HCT116 (cell line): ENCODE results near the gene FRMPD4. TPM values are rescaled to one million over a fixed set of nuclear protein-coding genes. Genes with fewer than 3 reads are reported as not detected.

Experiments used
- ATAC-seq: fragments of 200-7000 bp; cut with Tn5 transposase; 2 replicates; pipeline ENCODE4 v1.9.1; 2020; ENCODE audit warnings: mild to moderate bottlenecking, moderate library complexity
- BruUV-seq: library from RNA; stranded (reverse); fragments of 400-500 nt; replicated peaks from 2 replicates; lab custom pipeline; 2021; lab: Mats Ljungman, UMichigan
- CTCF ChIA-PET: fragments of 300-600 bp; sonication (Branson Sonifier 250); formaldehyde crosslinking; loops from one replicate; lab custom pipeline; 2021; ENCODE audit warnings: antibody characterized with exemption; lab: Charles Lee
- POLR2A ChIA-PET: fragments of 300-600, 350-600 bp; sonication (Branson Sonifier 250); formaldehyde crosslinking; loops from one replicate; lab custom pipeline; 2021; ENCODE audit warnings: antibody characterized with exemption; lab: Charles Lee
- RAD21 ChIA-PET, 2 experiments: fragments of 300-600 bp; sonication (Branson Sonifier 250); formaldehyde crosslinking; loops; one replicate each; lab custom pipeline; 2023; ENCODE audit warnings: low total read pairs in 2 of 2; ENCODE audit not compliant: uncharacterized antibody in 2 of 2, unreplicated experiment in 2 of 2, low non-redundant PET in 1 of 2; lab: Charles Lee
- DNase-seq: peaks from one replicate; pipeline ENCODE4 v3.0.0-alpha.2; 2010; ENCODE audit warnings: low read depth, low spot score
- H2AFZ ChIP-seq: fragments of 200-600 bp; shearing (Covaris generic), sonication (generic); 2 replicates; pipeline ENCODE4 v1.6.1; 2017; ENCODE audit warnings: low read depth, mixed run types, mixed read lengths, antibody characterized with exemption, low read length; ENCODE audit not compliant: poor library complexity, severe bottlenecking
- H3K27ac ChIP-seq: 2 replicates; pipeline ENCODE4 v1.5.1; 2012; ENCODE audit warnings: low read depth, low read length
- H3K27me3 ChIP-seq: fragments of 200-600 bp; sonication (generic); 2 replicates; pipeline ENCODE4 v1.6.1; 2016; ENCODE audit warnings: mixed run types, low read length, mixed read lengths; ENCODE audit not compliant: insufficient read depth
- H3K36me3 ChIP-seq, 2 experiments: fragments of 200-500 bp in 1 of 2; fragments of 200-600 bp in 1 of 2; sonication (Bioruptor generic) in 1 of 2; sonication (generic) in 1 of 2; 2 replicates each; pipeline versions ENCODE4 v1.5.1 to v1.6.1; 2014 to 2016; ENCODE audit warnings: low read length in 2 of 2, inconsistent platforms in 1 of 2, mixed read lengths in 1 of 2, mixed run types in 1 of 2; ENCODE audit not compliant: insufficient read depth in 2 of 2, control insufficient read depth in 1 of 2
- H3K4me1 ChIP-seq, 2 experiments: fragments of 200-600 bp in 1 of 2; sonication (generic) in 1 of 2; 2 replicates each; pipeline versions ENCODE4 v1.5.1 to v1.6.1; 2012 to 2017; ENCODE audit warnings: low read length in 2 of 2, inconsistent platforms in 1 of 2, mild to moderate bottlenecking in 1 of 2, mixed read lengths in 1 of 2, mixed run types in 1 of 2, moderate library complexity in 1 of 2; ENCODE audit not compliant: insufficient read depth in 2 of 2, control insufficient read depth in 1 of 2
- H3K4me2 ChIP-seq: fragments of 200-600 bp; sonication (generic); 2 replicates; pipeline ENCODE4 v1.6.1; 2017; ENCODE audit warnings: mixed run types, low read length, mixed read lengths
- H3K4me3 ChIP-seq, 2 experiments: fragments of 200-600 bp in 1 of 2; sonication (generic) in 1 of 2; replicated peaks in 1 of 2; 2 replicates each; pipeline ENCODE4 v1.5.1; 2011 to 2016; ENCODE audit warnings: low read length in 2 of 2, control low read depth in 1 of 2, low read depth in 1 of 2, mild to moderate bottlenecking in 1 of 2, mixed read lengths in 1 of 2, mixed run types in 1 of 2
- H3K79me2 ChIP-seq: fragments of 200-600 bp; sonication (generic); 2 replicates; pipeline ENCODE4 v1.6.1; 2017; ENCODE audit warnings: mild to moderate bottlenecking, mixed run types, low read length, moderate library complexity, mixed read lengths; ENCODE audit not compliant: insufficient read depth
- H3K9ac ChIP-seq: fragments of 200-600 bp; sonication (generic); 2 replicates; pipeline ENCODE4 v1.6.1; 2016; ENCODE audit warnings: low read length, mixed read lengths
- H3K9me2 ChIP-seq: fragments of 200-600 bp; sonication (generic), shearing (Covaris generic); 2 replicates; pipeline ENCODE4 v1.6.1; 2017; ENCODE audit warnings: mixed run types, mild to moderate bottlenecking, moderate library complexity; ENCODE audit not compliant: insufficient read depth
- H3K9me3 ChIP-seq, 2 experiments: fragments of 200-500 bp in 1 of 2; fragments of 200-600 bp in 1 of 2; sonication (Bioruptor generic) in 1 of 2; sonication (generic) in 1 of 2; 2 replicates each; pipeline ENCODE4 v1.6.1; 2014 to 2017; ENCODE audit warnings: low read length in 2 of 2, mixed read lengths in 2 of 2, inconsistent platforms in 1 of 2, low read depth in 1 of 2, mild to moderate bottlenecking in 1 of 2, mixed run types in 1 of 2, moderate library complexity in 1 of 2; ENCODE audit not compliant: control insufficient read depth in 1 of 2, insufficient read depth in 1 of 2
- H4K20me1 ChIP-seq: fragments of 200-600 bp; sonication (generic), shearing (Covaris generic); 2 replicates; pipeline ENCODE4 v1.6.1; 2017; ENCODE audit warnings: mixed run types, mild to moderate bottlenecking, moderate library complexity; ENCODE audit not compliant: insufficient read depth
- CEBPB ChIP-seq: IDR thresholded peaks from 2 replicates; pipeline ENCODE4 v1.6.1; 2012; ENCODE audit warnings: low read depth
- EGR1 ChIP-seq: IDR thresholded peaks from 2 replicates; pipeline ENCODE4 v1.6.1; 2012; ENCODE audit warnings: low read depth
- ELF1 ChIP-seq: IDR thresholded peaks from 2 replicates; pipeline ENCODE4 v1.6.1; 2012; ENCODE audit warnings: low read depth, borderline replicate concordance
- FOSL1 ChIP-seq: IDR thresholded peaks from 2 replicates; pipeline ENCODE4 v1.6.1; 2012; ENCODE audit warnings: low read depth
- JUND ChIP-seq: IDR thresholded peaks from 2 replicates; pipeline ENCODE4 v1.6.1; 2012
- POLR2A ChIP-seq: IDR thresholded peaks from 2 replicates; pipeline ENCODE4 v1.7.0; 2011; ENCODE audit warnings: borderline replicate concordance; ENCODE audit not compliant: insufficient read depth, insufficient read length; ENCODE audit errors: extremely low read depth
- RAD21 ChIP-seq: IDR thresholded peaks from 2 replicates; pipeline ENCODE4 v1.6.1; 2012; ENCODE audit warnings: low read depth, mild to moderate bottlenecking
- SIN3A ChIP-seq: IDR thresholded peaks from 2 replicates; pipeline ENCODE4 v1.6.1; 2012; ENCODE audit warnings: low read depth
- SP1 ChIP-seq: IDR thresholded peaks from 2 replicates; pipeline ENCODE4 v1.6.1; 2012; ENCODE audit warnings: low read depth
- YY1 ChIP-seq: IDR thresholded peaks from 2 replicates; pipeline ENCODE4 v1.6.1; 2011; ENCODE audit warnings: low read length, low read depth, moderate library complexity, mild to moderate bottlenecking; ENCODE audit not compliant: insufficient replicate concordance; ENCODE audit errors: extremely low read depth
- ZFX ChIP-seq: fragments of 450-650 bp; IDR thresholded peaks from 2 replicates; pipeline ENCODE4 v1.6.1; 2017
- ZNF274 ChIP-seq: fragments of 200-500 bp; sonication (Bioruptor generic); IDR thresholded peaks from 2 replicates; pipeline ENCODE4 v1.6.1; 2014; ENCODE audit warnings: mild to moderate bottlenecking, low read depth, low read length, inconsistent platforms
- intact Hi-C: fragments of 100-400 bp; cut with micrococcal nuclease; formaldehyde crosslinking; loops from 2 replicates; pipeline ENCODE4 v1.10.0; 2022
- total RNA-seq: library from RNA; stranded (reverse); gene quantifications from one replicate; pipeline ENCODE4 v1.2.1, GENCODE V29; 2021; ENCODE audit not compliant: unreplicated experiment
- TF ChIP-seq, protein P1 (sequence below), 3 experiments: fragments of 200-600 bp in 1 of 3; sonication (generic) in 1 of 3; IDR thresholded peaks in 2 of 3; conservative IDR thresholded peaks in 1 of 3; 2 replicates each; pipeline ENCODE4 v1.5.1; 2012 to 2017; ENCODE audit warnings: low read depth in 2 of 3, low read length in 2 of 3, antibody characterized with exemption in 1 of 3, borderline replicate concordance in 1 of 3, control low read depth in 1 of 3, mild to moderate bottlenecking in 1 of 3, mixed read lengths in 1 of 3, mixed run types in 1 of 3, moderate library complexity in 1 of 3; ENCODE audit not compliant: insufficient read depth in 1 of 3
- TF ChIP-seq, protein P2 (sequence below): IDR thresholded peaks from 2 replicates; pipeline ENCODE4 v1.6.1; 2011; ENCODE audit warnings: mild to moderate bottlenecking, low read length, moderate library complexity; ENCODE audit not compliant: insufficient replicate concordance; ENCODE audit errors: extremely low read depth
- TF ChIP-seq, protein P3 (sequence below): IDR thresholded peaks from 2 replicates; pipeline ENCODE4 v1.6.1; 2012; ENCODE audit warnings: low read depth

Gene FRMPD4
- total RNA-seq, 1 experiment from 2014 or later = not detected

DNA sequence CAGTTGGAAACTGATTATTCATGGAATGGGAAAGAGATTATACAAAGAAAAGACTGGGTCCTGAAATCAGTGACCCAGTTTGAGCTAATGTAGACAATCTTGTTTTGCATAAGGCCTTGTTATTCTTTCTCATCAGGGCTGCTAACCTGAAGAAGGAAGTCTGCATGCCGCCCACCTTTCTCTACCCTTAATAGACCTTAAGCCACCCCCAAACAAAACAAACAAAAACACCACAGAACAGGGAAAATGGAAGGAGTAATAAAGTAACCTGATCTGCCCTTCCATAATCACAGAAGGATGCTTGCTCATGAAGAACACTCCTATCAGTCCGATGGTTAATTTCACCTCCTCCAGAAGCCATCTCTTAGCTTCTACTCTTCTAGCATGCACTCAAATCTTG, 288.1 kb downstream of the FRMPD4 start:
- intact Hi-C loops = no loop called here
- Histone ChIP-seq H3K79me2 (no peaks in the 10 kb centered on the region), H3K4me2 (no peak overlapping the region), H3K9ac (no peak overlapping the region)
- no peak for DNase-seq
- POLR2A ChIA-PET = no interaction called here
- no peak for ATAC-seq
- TF ChIP-seq CEBPB (no peak), FOSL1 (no peak), POLR2A (no peak), YY1 (no peak), ELF1 (no peak), RAD21 (no peak), JUND (no peak), ZFX (no peak), SIN3A (no peak), ZNF274 (no peak), EGR1 (no peak), SP1 (no peak)
- TF ChIP-seq, protein P1, sequence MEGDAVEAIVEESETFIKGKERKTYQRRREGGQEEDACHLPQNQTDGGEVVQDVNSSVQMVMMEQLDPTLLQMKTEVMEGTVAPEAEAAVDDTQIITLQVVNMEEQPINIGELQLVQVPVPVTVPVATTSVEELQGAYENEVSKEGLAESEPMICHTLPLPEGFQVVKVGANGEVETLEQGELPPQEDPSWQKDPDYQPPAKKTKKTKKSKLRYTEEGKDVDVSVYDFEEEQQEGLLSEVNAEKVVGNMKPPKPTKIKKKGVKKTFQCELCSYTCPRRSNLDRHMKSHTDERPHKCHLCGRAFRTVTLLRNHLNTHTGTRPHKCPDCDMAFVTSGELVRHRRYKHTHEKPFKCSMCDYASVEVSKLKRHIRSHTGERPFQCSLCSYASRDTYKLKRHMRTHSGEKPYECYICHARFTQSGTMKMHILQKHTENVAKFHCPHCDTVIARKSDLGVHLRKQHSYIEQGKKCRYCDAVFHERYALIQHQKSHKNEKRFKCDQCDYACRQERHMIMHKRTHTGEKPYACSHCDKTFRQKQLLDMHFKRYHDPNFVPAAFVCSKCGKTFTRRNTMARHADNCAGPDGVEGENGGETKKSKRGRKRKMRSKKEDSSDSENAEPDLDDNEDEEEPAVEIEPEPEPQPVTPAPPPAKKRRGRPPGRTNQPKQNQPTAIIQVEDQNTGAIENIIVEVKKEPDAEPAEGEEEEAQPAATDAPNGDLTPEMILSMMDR (IDR thresholded peaks at IDR 0.05 in 2 of 3, conservative IDR thresholded peaks at IDR 0.05 in 1 of 3; ENCODE audit: borderline replicate concordance in 1 of 3, insufficient read depth in 1 of 3, low read depth in 2 of 3, low read length in 2 of 3) = no peak
- TF ChIP-seq, protein P2, sequence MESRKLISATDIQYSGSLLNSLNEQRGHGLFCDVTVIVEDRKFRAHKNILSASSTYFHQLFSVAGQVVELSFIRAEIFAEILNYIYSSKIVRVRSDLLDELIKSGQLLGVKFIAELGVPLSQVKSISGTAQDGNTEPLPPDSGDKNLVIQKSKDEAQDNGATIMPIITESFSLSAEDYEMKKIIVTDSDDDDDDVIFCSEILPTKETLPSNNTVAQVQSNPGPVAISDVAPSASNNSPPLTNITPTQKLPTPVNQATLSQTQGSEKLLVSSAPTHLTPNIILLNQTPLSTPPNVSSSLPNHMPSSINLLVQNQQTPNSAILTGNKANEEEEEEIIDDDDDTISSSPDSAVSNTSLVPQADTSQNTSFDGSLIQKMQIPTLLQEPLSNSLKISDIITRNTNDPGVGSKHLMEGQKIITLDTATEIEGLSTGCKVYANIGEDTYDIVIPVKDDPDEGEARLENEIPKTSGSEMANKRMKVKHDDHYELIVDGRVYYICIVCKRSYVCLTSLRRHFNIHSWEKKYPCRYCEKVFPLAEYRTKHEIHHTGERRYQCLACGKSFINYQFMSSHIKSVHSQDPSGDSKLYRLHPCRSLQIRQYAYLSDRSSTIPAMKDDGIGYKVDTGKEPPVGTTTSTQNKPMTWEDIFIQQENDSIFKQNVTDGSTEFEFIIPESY = no peak
- TF ChIP-seq, protein P3, sequence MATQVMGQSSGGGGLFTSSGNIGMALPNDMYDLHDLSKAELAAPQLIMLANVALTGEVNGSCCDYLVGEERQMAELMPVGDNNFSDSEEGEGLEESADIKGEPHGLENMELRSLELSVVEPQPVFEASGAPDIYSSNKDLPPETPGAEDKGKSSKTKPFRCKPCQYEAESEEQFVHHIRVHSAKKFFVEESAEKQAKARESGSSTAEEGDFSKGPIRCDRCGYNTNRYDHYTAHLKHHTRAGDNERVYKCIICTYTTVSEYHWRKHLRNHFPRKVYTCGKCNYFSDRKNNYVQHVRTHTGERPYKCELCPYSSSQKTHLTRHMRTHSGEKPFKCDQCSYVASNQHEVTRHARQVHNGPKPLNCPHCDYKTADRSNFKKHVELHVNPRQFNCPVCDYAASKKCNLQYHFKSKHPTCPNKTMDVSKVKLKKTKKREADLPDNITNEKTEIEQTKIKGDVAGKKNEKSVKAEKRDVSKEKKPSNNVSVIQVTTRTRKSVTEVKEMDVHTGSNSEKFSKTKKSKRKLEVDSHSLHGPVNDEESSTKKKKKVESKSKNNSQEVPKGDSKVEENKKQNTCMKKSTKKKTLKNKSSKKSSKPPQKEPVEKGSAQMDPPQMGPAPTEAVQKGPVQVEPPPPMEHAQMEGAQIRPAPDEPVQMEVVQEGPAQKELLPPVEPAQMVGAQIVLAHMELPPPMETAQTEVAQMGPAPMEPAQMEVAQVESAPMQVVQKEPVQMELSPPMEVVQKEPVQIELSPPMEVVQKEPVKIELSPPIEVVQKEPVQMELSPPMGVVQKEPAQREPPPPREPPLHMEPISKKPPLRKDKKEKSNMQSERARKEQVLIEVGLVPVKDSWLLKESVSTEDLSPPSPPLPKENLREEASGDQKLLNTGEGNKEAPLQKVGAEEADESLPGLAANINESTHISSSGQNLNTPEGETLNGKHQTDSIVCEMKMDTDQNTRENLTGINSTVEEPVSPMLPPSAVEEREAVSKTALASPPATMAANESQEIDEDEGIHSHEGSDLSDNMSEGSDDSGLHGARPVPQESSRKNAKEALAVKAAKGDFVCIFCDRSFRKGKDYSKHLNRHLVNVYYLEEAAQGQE = no peak
- TF ChIP-seq, all 23 proteins: peak for 0
- no TSS peak for BruUV-seq
- no peak overlapping the region for H3K4me3 ChIP-seq
- no peaks in the 10 kb centered on the region for H3K9me3 ChIP-seq
- no peaks in the 10 kb centered on the region for H3K27me3 ChIP-seq
- no peak overlapping the region for H3K27ac ChIP-seq
- no peaks in the 10 kb centered on the region for H3K4me1 ChIP-seq
- ChIA-PET CTCF (no interaction called here), RAD21 (no interaction called here)
- no peaks in the 10 kb centered on the region for H3K9me2 ChIP-seq
- no peak overlapping the region for H2AFZ ChIP-seq
- no peaks in the 10 kb centered on the region for H4K20me1 ChIP-seq
- no peaks in the 10 kb centered on the region for H3K36me3 ChIP-seq
